Measurements from ENCODE around the gene TRAF3IP1.
"Not testable (repeated sequence)": the region's sequence is repeated elsewhere in the genome, so short reads cannot be mapped to it uniquely, and the experiment has no call there.

The TRAF3IP1 gene

GRCh38 chr2:238345297-238345968 lies 25.1 kb downstream of the TRAF3IP1 start:
- no peak for DNase-seq

DNA sequence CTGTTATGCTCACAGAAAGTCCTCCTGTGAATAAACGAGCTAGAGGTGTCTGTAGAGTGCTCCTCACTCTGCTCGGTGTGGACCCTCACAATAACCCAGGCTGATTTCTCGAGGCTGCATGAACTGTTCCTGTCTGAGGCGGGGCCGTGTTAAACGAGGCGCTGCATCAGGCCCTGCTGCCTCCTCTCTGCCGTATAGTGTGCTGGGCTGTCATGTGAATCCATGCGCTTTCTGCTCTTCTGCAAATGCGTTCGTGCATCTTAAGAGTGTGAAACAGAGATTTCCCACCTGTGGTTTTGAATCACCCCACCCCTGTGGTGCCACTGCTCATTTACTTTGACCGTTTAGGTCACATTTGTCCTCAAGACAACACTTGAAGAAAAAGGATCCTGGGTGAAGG lies 26.2 kb downstream of the TRAF3IP1 start:
- no peak for DNase-seq

GRCh38 chr2:238350150-238350897 lies 30.0 kb downstream of the TRAF3IP1 start:
- no peak for DNase-seq

DNA sequence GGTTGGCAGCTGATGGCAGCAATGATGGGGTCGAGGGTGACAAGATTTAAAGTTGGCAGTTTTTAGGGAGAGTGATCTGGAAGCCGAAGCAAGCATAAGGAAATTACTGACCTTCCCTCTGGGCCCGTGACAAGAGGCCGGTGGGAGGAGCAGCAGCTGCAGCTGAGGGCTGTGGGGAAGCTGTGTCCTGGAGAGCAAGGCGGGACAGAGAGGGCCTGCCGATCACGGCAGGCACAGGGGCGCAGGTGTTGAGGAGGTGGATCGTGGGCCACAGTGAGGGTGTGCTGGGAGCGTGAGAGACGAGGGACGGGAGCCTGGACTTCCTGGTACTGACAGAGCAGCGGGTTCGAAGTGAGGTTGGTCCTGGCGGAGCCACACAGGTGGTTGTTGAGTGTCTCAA lies 31.0 kb downstream of the TRAF3IP1 start:
- DNase-seq, result no peak

- no peak for DNase-seq
These were observed 32.0 kb downstream of the TRAF3IP1 start for GRCh38 chr2:238352361-238352760.

- DNase-seq, result no peak
These were observed 38.5 kb downstream of the TRAF3IP1 start for GRCh38 chr2:238358769-238359168.

- DNase-seq, result no peak
These were observed 39.1 kb downstream of the TRAF3IP1 start for GRCh38 chr2:238359403-238359802.

DNA sequence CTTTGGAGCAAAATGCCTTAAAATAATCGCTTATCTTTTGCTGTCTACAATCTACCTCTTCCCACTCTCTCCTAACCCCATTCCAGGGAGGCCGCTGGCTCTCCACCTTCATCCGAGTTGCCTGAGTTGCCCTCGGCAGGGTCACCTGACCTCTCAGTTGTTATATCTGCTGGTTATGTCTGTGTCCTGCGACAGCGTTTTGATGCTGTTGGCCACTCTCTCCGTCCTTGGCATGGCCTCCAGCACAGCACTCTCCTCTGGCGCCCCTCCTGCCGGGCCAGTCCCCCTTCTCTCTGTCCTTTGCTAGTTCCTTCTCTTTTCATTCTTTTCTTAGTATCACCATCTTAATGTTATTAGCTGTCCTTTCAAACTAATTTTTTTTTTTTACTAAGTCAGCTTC lies 41.6 kb downstream of the TRAF3IP1 start:
- DNase-seq, result no peak

GRCh38 chr2:238362626-238363025 lies 42.3 kb downstream of the TRAF3IP1 start:
- DNase-seq, result no peak

GRCh38 chr2:238369591-238370040 lies 49.3 kb downstream of the TRAF3IP1 start:
- DNase-seq, result no peak

DNA sequence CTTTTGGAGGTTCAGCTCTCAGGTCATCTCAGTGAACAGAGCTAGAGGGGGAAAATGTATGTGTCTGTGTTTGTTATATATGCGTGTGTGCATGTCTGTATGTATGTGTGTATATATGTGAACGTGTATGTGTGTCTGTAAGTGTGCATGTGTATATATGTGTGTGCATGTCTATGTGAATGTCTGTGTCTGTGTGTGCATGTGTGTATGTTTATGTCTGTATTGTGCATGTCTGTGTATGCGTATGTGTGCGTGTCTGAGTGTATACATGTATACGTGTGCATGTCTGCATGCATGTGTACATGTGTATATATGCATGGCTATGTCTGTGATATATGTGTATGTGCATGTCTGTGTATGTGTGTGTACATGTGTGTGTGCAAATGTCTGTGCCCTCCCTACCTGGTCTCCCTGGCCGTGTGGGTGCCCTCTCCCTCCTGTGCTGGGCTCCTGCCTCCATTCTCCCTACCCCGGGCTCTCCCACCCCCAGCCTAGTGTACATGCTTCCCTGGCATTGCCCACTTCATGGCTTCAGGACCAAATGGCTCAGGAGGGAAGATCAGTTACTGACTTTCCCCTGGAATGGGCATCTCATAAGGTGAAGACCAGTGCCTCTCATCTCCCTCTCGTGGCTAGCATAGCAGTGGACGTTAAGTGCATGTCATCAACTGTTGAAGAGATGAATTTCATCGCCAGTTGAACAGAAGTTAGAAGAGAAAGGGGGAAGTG lies 49.9 kb downstream of the TRAF3IP1 start:
- DNase-seq, result no peak

- DNase-seq, result peak; percentile 67
These were observed 50.6 kb downstream of the TRAF3IP1 start for GRCh38 chr2:238370823-238371372.

GRCh38 chr2:238372277-238372676 lies 52.0 kb downstream of the TRAF3IP1 start:
- DNase-seq, result not testable (repeated sequence)

DNA sequence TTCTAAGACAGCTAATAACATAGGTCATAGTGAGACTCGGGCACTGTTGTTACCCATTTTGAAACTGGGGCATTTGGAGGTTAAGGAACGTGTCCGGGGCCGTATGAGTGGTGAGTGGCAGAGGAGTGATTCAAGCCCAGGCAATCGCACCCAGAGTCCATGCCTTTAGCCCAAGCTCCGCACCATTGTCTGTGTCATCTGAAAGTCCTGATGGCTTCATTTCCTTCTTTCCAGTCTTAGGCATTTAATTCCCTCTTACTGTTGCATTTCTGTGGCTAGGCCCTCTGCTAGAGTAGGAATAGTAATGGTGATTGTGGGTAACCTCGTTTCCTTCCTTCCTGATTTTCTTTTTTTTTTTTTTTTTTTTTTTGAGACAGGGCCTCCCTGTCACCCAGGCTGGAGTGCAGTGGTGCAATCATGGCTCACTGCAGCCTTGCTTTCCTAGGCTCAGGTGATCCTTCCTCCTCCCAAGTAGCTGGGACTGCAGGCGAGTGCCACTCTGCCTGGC lies 56.6 kb downstream of the TRAF3IP1 start:
- no peak for DNase-seq

- no peak for DNase-seq
These were observed 58.1 kb downstream of the TRAF3IP1 start for GRCh38 chr2:238378230-238379095.

GRCh38 chr2:238379096-238379810 lies 58.9 kb downstream of the TRAF3IP1 start:
- DNase-seq, result no peak

DNA sequence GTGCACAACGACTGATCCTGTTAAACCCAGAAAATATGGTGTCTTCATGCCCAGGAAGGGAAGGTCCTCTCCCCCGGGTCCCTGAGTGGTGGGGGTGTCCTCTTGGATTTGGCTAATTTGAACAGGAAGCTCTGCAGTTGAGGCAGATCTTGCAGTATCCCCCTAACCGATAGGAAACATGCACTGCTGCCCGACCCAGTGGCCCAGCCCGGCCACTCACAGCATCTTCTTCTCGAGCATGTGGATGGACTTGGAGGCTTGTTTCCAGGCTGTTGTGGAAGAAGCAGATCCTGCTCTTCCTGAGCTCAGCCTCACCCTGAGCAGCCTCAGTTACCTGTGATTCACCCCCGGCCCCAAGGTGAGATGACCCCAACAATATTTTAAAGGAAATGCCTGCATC lies 60.0 kb downstream of the TRAF3IP1 start:
- no peak for DNase-seq

GRCh38 chr2:238380785-238381184 lies 60.5 kb downstream of the TRAF3IP1 start:
- no peak for DNase-seq

GRCh38 chr2:238381341-238382115 lies 61.2 kb downstream of the TRAF3IP1 start:
- DNase-seq, result no peak

GRCh38 chr2:238382381-238382781 lies 62.1 kb downstream of the TRAF3IP1 start:
- DNase-seq, result no peak

DNA sequence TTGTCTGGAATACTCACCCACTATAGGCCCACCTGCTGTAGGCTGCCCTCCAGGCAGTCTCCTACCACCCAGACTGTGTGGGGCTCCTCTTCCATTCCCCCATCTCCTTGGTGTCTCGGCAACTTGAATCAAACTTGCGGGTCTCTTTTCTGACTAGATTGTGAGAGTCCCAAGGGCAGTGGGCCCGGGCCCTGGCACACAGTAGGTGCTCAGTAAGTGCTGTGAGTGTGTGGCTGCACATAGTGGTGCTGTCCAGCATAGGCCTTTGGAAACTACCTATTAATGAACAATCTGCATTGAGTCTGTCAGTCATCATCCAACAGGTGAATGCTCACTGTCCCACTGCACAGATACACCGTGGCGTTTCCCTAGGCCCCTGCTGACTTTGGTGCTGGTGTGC lies 62.8 kb downstream of the TRAF3IP1 start:
- DNase-seq, result no peak
